Breast epithelium (tissue), 3 donors: ENCODE data around the gene CANX.
A peak's percentile ranks its signal among the peaks of the same experiment; 100 is the strongest.

Experiments
- POLR2A ChIP-seq: fragments of 450-650 bp; IDR thresholded peaks from one replicate; pipeline ENCODE4 v1.6.1; 2016; ENCODE audit warnings: antibody characterized with exemption, mild to moderate bottlenecking, moderate library complexity
- POLR2AphosphoS5 ChIP-seq, 3 donors: sonication (generic); formaldehyde crosslinking; IDR thresholded peaks; one replicate each; pipeline ENCODE4 v1.6.1; 2017; ENCODE audit warnings: antibody characterized with exemption in 3 of 3

DNA sequence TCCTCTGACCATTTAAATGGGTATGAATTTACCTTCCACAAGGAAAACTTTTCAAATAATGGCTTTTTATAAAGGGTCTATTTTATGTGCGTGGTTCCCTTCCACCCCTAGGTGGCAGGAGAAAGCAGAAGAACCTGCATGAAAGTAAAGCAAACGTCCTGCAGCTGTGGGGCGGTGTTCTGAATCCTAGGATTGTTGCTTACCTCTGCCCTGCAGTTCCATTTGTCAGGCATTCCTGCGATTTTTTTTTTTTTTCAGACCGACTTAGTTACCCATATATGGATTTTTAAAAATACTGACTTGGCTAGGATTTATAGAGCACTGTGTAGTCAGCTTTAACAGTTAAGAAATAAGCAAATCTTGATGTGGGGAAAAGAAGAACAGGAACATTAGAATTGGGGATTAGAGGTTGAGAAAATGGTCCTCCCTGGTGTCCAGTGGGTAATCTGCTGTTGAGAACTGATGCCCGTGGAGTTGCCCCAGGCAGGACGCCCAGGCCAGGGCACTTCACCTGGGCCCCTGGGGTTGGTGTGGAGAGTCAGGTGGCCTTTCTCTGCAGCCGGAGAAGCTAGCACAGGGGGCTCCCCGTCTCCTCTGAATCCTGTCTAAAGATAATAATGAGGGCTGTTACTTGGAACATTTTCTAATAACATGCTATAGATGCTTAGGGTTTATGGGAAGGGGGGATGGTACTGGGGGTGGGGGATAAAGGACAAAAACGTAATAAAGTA is 64.6 kb downstream of the CANX start:
- TF ChIP-seq POLR2A, result no peak
- TF ChIP-seq POLR2AphosphoS5 (IDR thresholded peaks at IDR 0.05), result peak in 2 of 3 donors; percentile 52 to 58
